ENCODE measurements around the gene CD58.

GRCh38 chr1:116561563-116561962 lies 9.3 kb downstream of the CD58 start:
- TF ChIP-seq CTCF (IDR thresholded peaks at IDR 0.05), result no peak
- no peak for TF ChIP-seq EP300 (IDR thresholded peaks at IDR 0.05; ENCODE audit: borderline replicate concordance in 1 of 2, low read depth in 1 of 2, low read length in 1 of 2)
- no peak for TF ChIP-seq NFIC (IDR thresholded peaks at IDR 0.05; ENCODE audit: borderline replicate concordance)
- no peak for TF ChIP-seq TEAD4 (IDR thresholded peaks at IDR 0.05; ENCODE audit: borderline replicate concordance, insufficient read depth)
- no peak for TF ChIP-seq TAF1 (IDR thresholded peaks at IDR 0.05; ENCODE audit: borderline replicate concordance, low read depth, low read length)
- TF ChIP-seq JUND (IDR thresholded peaks at IDR 0.05), result no peak
- TF ChIP-seq, protein P1, sequence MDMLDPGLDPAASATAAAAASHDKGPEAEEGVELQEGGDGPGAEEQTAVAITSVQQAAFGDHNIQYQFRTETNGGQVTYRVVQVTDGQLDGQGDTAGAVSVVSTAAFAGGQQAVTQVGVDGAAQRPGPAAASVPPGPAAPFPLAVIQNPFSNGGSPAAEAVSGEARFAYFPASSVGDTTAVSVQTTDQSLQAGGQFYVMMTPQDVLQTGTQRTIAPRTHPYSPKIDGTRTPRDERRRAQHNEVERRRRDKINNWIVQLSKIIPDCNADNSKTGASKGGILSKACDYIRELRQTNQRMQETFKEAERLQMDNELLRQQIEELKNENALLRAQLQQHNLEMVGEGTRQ (IDR thresholded peaks at IDR 0.05; ENCODE audit: borderline replicate concordance, low read depth, low read length), result no peak
- no peak for TF ChIP-seq FOSL2 (IDR thresholded peaks at IDR 0.05; ENCODE audit: borderline replicate concordance, low read depth)
- no peak for TF ChIP-seq CHD2 (IDR thresholded peaks at IDR 0.05; ENCODE audit: low read length, partially characterized antibody)
- TF ChIP-seq RCOR1 (IDR thresholded peaks at IDR 0.05; ENCODE audit: low read length), result no peak
- TF ChIP-seq RXRA (IDR thresholded peaks at IDR 0.05; ENCODE audit: borderline replicate concordance, low read depth), result no peak
